Measurements from ENCODE around the gene PAX6. TPM values are rescaled to one million over a fixed set of nuclear protein-coding genes. Genes with fewer than 3 reads are reported as not detected.

The PAX6 gene
- total and polyA plus RNA-seq, 2 donors from 2014 or later, result not detected

DNA sequence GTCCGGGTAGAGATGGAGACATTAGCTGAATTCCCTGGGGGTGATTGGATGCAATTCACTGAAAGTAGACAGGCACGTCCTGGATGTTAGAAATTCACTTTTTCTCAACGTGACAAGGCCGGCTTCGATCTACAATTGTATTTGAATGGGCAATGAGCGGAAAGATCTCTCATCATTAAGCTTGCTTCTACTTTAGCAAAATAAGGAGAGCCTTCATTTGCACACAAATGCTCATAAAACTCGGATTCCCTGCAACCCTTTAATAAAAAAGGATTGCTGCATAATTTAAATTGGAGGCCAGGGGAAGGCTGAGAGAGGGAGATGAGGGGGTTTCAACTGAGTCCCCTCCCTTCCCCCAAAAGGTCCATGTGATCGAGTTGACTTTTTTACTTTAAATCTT lies 10.6 kb upstream of the PAX6 start:
- H3K27ac ChIP-seq (ENCODE audit: low read depth in 2 of 2, low read length in 2 of 2), result no peak overlapping the region
- H3K36me3 ChIP-seq (ENCODE audit: control insufficient read depth in 2 of 3, insufficient read depth in 3 of 3, low read length in 3 of 3), result no peaks in the 10 kb centered on the region
- H3K9ac ChIP-seq (ENCODE audit: low read length in 3 of 3), result no peak overlapping the region
- DNase-seq (peak in 1 of 5 donors; percentile 9), FAIRE-seq (no peak)
- H3K9me3 ChIP-seq (ENCODE audit: control insufficient read depth in 2 of 3, insufficient read depth in 1 of 3, low read length in 3 of 3), result no peaks in the 10 kb centered on the region
- no peak overlapping the region for H3K4me3 ChIP-seq (ENCODE audit: low read length in 3 of 3)
- intact Hi-C loops (cut with DNase I), result no loop called here
- peaks cover 0 to 4% (median 2%) of the 10 kb centered on the region in 3 donors for H3K4me1 ChIP-seq (ENCODE audit: control insufficient read depth in 2 of 3, insufficient read depth in 2 of 3, low read depth in 1 of 3, low read length in 3 of 3)
- H3K27me3 ChIP-seq (ENCODE audit: control insufficient read depth, insufficient read depth, low read length), result peaks cover 86% of the 10 kb centered on the region
- no peak for TF ChIP-seq CTCF (IDR thresholded peaks at IDR 0.05; ENCODE audit: borderline replicate concordance, extremely low read depth, insufficient read depth)

DNA sequence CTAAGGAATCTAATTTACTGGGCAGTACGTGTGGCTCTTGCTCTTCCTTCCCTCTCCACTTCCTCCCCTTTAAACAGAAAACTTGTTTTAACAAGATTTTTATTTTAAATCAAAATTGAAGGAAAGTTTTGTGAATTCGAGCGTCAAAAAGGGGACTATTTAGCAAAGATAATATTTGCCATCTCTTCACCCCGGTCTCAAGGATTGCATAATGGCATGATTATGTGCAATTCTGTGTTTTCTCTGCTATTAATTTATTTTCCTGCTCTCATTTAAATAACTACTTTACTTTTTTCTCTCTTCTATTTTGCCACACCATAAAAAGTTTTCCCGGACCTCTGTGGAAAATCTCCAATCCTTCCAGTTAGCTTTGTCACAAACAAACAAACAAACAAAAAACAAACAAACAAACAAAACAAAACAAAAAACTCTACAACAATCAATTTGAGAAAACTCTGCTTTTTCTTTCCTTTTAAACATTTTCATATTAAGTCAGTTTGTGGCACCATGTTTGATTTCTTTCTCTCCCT lies 10.2 kb upstream of the PAX6 start:
- intact Hi-C loops (cut with DNase I), result no loop called here
- Histone ChIP-seq H3K4me3 (ENCODE audit: low read length in 3 of 3) (no peak overlapping the region), H3K27me3 (ENCODE audit: control insufficient read depth, insufficient read depth, low read length) (peaks cover 82% of the 10 kb centered on the region), H3K27ac (ENCODE audit: low read depth in 2 of 2, low read length in 2 of 2) (no peak overlapping the region), H3K36me3 (ENCODE audit: control insufficient read depth in 2 of 3, insufficient read depth in 3 of 3, low read length in 3 of 3) (no peaks in the 10 kb centered on the region), H3K4me1 (ENCODE audit: control insufficient read depth in 2 of 3, insufficient read depth in 2 of 3, low read depth in 1 of 3, low read length in 3 of 3) (peaks cover 0 to 5% (median 2%) of the 10 kb centered on the region in 3 donors), H3K9ac (ENCODE audit: low read length in 3 of 3) (no peak overlapping the region), H3K9me3 (ENCODE audit: control insufficient read depth in 2 of 3, insufficient read depth in 1 of 3, low read length in 3 of 3) (no peaks in the 10 kb centered on the region)
- TF ChIP-seq CTCF (IDR thresholded peaks at IDR 0.05; ENCODE audit: borderline replicate concordance, extremely low read depth, insufficient read depth), result no peak
- DNase-seq, result peak in 1 of 5 donors; percentile 27
- no peak for FAIRE-seq

DNA sequence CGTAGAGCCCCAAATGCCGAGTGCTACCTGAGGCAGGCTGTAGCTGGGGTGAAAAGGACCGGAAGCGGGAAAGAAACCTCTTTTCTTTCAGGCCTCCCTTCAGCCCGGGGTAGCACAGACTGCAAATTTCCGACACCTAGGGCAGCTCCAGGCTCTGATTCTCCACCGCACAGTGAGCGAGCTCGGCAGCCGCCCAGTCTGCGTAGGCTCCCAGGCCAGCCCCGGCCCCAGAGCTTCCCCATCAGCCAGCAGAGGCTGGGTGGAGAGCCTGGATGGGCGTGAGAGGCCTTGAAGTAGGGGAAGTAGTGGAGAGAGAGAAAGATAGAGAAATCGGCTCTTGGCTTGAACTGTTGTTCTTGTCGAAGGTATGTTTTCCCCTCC lies 9.3 kb upstream of the PAX6 start:
- intact Hi-C loops (cut with DNase I), result no loop called here
- DNase-seq, result peak in 3 of 5 donors; percentile 32 to 51 (median 32)
- Histone ChIP-seq H3K4me3 (ENCODE audit: low read length in 3 of 3) (no peak overlapping the region), H3K36me3 (ENCODE audit: control insufficient read depth in 2 of 3, insufficient read depth in 3 of 3, low read length in 3 of 3) (no peaks in the 10 kb centered on the region), H3K9ac (ENCODE audit: low read length in 3 of 3) (no peak overlapping the region), H3K27ac (ENCODE audit: low read depth in 2 of 2, low read length in 2 of 2) (no peak overlapping the region), H3K4me1 (ENCODE audit: control insufficient read depth in 2 of 3, insufficient read depth in 2 of 3, low read depth in 1 of 3, low read length in 3 of 3) (peaks cover 0 to 5% (median 2%) of the 10 kb centered on the region in 3 donors), H3K27me3 (ENCODE audit: control insufficient read depth, insufficient read depth, low read length) (peaks cover 81% of the 10 kb centered on the region), H3K9me3 (ENCODE audit: control insufficient read depth in 2 of 3, insufficient read depth in 1 of 3, low read length in 3 of 3) (no peaks in the 10 kb centered on the region)
- FAIRE-seq, result no peak
- no peak for TF ChIP-seq CTCF (IDR thresholded peaks at IDR 0.05; ENCODE audit: borderline replicate concordance, extremely low read depth, insufficient read depth)
